GM19240 (cell line): ENCODE measurements around the gene MFSD12.
"Not testable (repeated sequence)": the region's sequence is repeated elsewhere in the genome, so short reads cannot be mapped to it uniquely, and the experiment has no call there.

Experiments used
- DNase-seq: peaks from one replicate; pipeline ENCODE4 v3.0.0; 2011; ENCODE audit warnings: low spot score; ENCODE audit not compliant: insufficient read length

Gene MFSD12

DNA sequence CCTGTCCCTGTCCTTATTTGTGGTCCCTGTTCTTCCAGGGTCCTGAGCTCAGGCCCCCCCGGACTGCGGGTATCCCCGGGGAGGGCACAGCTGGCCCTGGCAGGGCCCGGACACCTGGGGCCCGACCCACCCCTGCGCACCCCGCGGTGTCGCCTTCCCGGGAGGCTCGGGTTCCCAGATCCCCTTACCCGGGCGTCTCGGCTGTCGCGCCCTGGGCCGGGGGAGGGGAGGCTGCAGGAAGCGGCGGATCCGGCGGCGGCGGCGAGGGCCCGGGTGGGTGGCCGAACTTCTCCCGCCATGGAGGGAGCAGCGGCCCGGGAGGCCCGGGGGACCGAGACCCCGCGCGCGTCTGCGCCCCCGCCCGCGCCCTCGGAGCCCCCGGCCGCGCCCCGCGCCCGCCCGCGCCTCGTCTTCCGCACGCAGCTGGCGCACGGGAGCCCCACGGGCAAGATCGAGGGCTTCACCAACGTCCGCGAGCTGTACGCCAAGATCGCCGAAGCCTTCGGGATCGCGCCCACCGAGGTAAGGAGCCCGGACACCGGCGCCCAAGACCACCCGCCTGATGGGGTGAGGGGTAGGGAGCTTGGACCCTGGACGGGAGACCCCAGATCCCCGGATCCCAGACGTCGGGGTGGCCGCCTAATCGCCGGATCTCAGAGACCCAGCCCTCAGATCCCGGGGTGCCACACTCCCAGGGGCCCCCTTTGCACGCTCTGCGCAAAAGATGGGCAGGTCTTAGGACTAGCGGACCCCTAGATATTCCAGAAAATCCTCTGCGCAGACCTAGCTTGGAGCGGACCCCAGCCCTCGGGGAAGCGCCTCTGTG is 28.1 kb upstream of the MFSD12 start, which contains the start of gene GIPC3:
TSS of gene GIPC3 (plus strand) at position 178 of the 826 bp plus-strand sequence. CDS start at position 298, 120 bp downstream.
- DNase-seq, result no peak

DNA sequence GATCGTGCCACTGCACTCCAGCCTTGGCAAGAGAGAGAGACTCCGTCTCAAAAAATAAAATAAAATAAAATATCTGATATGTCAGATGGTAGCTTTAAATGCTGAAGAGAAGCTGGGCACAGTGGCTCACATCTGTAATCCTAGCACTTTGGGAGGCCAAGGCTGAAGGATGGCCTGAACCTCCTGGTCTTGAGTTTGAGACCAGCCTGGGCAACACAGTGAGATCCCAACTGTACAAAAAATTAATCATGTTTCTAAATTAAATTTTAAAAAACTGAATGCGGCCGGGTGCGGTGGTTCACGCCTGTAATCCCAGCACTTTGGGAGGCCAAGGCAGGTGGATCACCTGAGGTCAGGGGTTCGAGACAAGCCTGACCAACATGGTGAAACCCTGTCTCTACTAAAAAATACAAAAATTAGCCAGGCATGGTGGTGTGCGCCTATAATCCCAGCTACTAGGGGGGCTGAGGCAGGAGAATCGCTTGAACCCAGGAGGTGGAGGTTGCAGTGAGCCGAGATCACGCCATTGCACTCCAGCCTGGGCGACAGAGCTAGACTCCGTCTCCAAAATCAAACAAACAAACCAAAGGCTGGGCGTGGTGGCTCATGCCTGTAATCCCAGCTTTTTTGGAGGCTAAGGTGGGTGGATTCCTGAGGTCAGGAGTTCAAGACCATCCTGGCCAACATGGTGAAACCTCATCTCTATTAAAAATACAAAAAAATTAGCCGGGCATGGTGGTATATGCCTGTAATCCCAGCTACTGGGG is 26.8 kb upstream of the MFSD12 start:
- not testable (repeated sequence) for DNase-seq

DNA sequence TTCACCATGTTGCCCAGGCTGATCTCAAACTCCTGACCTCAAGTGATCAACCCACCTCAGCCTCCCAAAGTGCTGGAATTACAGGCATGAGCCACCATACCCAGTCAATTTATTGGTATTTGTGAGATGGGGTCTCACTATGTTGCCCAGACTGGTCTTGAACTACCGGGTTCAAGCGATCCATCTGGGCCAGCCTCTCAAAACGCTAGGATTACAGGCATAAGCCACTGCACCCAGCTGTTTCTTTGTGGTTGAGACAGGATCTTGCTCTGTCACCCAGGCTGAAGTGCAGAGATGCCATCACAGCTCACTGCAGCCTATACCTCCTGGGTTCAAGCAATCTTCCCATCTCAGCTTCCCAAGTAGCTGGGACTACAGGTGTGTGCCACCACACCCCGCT is 24.4 kb upstream of the MFSD12 start:
- not testable (repeated sequence) for DNase-seq

DNA sequence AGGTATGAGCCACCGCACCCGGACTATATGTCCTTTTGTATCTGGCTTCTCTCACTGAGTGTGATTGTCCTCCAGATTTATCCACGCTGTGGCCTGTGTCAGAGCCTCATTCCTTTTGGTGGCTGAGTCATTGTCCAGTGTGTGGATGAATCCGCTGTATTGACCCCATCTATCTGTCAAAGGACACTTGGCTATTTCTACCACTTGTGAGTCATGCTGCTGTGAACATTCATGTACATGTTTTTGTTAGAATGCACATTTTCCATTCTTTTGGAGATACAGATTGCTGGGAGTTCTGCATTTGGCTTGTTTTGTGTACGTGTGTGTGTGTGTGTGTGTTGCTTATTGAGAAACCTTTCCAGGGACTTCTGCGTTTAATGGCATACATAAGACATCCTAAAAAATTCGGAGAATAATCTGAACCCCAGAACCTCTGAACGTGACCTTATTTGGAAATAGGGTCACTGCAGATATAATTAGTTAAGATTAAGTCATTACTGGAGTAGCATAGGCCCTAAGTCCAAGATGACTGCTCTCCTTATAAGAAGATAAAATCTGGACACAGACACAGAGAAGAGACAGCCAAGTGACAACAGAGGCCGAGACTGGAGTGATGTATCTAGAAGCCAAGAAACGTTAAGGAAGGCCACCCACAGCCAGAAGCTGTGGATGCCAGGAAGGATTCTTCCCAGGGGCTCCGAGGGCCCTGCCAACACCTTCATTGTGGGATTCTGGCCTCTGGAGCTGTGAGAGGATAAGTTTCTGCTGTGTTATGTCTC is 23.0 kb upstream of the MFSD12 start:
- no peak for DNase-seq

DNA sequence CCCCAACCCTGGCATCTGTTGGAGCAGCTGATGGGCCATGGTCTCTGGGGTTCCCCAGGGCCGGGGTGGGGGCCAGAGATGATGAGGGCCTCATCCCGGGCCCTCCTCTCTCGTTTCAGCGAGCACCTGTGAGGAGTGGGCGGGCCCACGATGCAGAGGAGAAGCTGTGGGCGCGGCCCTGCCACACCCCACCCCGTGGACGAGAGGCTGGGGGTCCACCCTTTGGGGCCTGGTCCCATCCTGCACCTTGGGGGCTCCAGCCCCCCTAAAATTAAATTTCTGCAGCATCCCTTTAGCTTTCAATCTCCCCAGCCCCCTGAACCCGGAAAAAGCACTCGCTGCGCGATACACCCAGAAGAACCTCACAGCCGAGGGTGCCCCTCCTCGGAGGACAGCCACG is 21.0 kb upstream of the MFSD12 start:
- DNase-seq, result no peak

DNA sequence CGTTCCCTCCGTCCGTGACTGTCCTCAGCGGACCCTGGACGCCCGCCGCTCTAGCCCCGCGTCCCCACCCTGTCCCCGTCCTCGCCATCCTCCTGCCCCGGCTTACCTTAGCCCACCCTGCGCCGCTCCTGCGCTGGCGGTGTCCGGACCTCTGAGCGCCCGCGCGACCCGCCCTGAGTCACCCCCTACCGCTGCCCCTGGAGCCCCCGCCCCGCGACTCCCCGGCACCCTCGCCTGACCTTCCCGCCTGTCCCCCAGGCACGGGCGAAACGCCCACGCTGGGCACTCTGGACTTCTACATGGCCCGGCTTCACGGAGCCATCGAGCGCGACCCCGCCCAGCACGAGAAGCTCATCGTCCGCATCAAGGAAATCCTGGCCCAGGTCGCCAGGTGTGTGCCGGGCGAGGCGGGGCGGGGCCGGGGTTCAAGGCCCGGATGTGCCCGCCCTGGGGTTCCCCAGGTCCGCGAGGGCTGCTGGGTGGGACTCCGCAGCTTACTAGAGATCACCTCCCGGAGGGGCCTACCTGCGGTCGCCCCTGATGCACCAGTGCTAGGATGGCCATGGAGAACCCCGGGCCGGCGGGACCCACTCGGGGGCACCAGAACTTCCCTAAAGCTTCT is 20.4 kb upstream of the MFSD12 start:
- no peak for DNase-seq

DNA sequence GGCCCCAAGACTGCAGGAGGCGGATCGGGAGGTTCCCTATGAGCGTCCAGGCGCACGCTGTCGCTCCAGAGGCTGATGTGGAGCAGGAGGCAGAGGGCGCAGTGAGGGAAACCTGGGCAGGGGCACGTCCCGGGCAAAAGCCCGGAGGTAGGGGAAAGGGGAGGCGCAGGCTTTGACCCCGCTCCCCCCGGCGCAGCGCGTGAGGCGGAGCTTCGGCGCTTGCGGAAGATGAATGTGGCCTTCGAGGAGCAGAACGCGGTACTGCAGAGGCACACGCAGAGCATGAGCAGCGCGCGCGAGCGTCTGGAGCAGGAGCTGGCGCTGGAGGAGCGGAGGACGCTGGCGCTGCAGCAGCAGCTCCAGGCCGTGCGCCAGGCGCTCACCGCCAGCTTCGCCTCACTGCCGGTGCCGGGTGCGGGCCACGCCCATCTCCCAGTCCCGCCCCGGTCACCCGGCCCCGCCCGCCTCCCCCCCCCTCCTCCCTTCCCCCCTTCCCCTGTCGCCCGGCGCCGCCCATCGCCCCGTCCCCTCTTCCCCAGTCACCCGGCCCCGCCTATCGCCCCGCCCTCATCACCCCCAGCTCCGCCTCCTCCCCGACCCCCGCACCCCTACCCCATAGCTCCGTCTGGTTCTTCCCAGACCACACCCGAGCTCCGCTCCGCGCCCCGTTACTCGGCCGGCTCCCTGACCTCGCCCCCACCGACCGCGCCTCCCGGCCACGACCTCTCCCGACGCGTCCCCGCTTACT is 19.5 kb upstream of the MFSD12 start:
- no peak for DNase-seq

DNA sequence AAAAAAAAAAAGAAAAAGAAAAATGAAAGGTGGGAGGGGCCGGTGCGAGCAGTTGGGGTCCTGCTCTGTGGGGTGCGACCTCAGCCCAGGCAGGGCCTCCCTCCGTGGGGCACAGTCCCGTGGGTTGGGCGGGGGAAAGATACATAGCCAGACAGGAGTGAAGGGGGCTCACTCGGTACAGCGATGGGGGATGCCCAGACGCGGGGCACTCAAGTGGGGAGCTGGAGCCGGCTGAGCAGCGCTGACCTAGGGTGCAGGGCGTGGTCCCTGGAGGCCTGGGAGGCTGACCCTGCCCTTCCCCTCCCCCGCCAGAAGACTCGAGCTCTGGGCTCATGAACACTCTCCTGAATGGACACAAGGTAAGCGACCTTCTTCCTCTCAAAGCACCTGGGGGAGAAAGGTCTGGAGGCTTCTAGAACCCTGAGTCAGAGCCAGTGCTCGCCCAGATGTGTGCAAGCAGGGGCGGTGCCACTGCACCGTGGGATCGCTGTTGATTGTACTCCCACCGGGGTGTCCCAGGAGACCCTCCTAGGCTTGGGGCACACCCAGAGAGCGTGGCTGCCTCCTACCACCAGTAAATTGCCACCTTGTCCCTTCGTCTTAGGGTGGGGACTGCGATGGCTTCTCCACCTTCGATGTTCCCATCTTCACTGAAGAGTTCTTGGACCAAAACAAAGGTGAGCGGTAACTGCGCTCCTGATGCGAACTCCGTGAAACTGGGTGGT is 18.7 kb upstream of the MFSD12 start:
- no peak for DNase-seq

DNA sequence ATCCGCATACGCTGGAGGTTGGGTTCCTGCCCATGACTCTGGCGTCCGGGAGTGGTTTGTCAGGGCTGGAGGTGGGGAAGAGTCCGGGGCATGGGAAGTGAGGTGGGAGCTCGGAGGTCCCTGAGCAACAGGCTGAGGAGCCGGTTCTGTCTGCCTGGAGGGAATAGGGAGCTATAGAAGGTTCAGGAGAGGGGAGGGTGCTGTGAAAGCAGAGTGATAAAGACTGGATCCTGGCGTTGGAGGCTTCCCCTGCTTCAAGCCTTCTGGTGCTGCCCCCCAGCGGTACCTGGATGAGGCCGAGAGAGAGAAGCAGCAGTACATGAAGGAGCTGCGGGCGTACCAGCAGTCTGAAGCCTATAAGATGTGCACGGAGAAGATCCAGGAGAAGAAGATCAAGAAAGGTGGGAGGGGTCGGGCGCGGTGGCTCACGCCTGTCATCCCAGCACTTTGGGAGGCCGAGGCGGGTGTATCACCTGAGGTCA is 17.9 kb upstream of the MFSD12 start:
- DNase-seq, result no peak

DNA sequence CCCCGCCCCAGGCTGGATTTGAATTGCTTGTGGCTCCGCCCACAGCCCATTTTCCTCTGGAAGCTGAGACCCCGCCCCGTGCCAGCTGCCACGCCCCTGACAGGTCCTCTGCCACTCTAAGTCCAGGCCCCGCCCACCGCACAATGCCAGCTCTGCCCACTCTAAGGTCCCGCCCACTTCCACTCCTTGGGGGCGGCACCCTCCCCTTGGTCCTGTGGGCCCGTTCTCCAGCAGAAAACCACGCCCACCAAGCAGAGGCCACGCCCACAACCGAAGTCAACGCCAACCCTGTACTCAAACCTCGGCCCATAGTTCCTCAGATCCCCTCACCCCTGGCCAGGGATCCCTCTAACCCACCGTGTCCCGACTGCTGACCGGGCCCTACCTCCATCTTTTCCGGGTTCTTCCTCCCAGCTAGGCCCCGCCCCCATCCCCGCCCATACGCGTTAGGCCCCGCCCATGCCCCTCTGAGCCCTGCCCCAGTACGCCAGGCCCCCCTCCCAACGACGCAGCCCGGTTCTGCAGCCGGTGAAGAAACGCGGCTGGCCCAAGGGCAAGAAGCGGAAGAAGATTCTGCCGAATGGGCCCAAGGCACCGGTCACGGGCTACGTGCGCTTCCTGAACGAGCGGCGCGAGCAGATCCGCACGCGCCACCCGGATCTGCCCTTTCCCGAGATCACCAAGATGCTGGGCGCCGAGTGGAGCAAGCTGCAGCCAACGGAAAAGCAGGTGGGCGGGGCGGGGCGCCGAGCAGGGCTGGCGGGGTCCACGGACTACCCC is 16.7 kb upstream of the MFSD12 start:
- peak; percentile 79 for DNase-seq

DNA sequence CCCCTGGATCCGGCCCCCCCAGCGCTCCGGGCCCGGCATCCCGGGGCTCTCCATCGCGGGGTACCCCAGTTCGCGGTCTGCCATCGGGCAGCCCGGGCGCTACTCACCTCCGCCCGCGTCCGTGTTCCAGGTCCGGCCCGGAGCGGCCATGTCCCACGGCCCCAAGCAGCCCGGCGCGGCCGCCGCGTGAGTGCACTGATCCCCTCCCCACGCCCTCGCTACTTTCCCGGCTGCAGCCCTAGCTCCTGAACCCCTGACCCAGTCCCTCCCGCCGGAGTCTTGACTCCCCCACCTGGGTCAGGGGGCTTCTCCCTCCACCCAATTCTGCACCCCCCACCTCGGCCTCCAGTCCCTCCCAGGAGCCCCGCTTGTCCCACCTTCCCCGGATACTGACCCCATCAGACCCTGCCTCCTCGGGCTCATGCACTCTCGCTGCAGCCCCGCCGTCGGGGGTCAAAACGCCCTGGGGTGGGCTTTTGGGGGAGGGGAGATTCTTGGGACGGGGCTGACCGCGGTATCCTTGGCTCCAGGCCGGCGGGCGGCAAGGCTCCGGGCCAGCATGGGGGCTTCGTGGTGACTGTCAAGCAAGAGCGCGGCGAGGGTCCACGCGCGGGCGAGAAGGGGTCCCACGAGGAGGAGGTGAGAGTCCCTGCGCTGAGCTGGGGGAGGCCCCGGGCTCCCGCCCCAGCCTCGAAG is 15.9 kb upstream of the MFSD12 start:
- DNase-seq, result no peak

DNA sequence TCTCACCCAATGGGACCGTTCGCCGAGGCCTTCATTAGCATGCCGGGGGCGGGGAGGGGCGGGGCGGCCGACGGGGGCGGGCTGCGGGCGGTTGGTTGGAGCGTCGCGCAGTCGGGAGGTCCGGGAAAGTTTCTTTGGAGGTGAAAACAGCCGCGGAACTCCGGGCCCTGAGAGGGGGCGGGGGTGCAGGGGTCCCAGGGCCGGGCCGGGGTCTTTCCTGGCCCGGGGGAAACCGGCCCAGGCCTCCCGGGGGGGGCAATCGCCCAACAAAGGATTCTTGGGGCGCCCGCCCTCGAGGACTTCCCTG is 15.4 kb upstream of the MFSD12 start, which contains the start of gene HMG20B:
TSS of gene HMG20B (plus strand) at position 90 of the 307 bp plus-strand sequence. CDS start 366 bp downstream, outside the sequence.
- no peak for DNase-seq

DNA sequence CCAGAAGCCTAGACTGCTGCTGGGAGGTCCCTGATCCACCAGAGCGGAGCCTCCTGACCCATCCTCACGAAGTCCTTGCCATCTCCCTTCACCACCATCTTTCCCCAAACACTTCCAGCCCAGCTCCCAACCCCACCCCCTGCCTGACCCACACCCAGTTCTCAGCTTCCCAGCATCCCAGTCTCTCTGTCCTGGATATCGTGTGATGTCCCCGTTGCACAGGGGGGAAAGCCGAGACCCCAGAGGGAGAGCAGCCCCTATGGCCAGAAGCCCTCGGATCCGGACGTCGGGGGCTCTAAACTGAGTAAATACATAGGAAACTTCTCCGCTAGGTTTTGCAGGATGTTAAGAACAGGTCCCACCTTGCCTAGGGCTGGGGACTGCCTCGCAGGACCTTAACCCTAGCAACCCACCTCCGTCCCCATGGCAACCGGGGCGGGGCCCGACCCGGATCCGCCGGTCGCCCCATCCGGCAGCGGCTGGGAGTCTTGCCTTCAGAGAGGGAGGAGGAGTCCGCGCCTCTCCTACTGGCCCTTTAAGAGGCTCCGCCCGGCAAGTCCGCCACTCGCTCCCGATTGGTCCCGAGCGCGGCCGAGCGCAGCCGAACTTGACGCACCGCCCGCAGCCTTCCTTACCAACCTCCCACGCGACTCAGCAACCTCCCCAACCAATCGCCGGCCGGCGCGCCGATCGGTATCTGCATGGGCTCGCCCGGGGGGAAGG is 14.9 kb upstream of the MFSD12 start:
- peak; percentile 98 for DNase-seq

DNA sequence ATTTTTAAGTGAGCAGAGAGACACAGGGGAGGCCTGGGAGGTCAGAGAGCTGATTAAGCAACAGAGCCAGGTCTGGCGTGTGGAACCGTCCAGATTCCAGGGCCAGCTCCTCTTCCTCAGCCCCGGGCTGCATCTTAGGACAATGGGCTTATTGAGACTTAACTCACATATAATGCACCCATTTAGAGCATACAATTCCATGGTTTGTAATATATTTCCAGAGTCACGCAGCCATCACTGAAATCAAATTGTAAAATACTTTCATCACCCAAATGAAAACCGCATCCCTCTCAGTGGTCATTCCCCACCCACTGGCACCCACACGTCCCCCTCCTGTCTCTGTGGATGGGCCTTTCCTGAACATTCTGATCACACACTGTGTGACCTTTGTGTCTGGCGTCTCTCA is 13.2 kb upstream of the MFSD12 start:
- no peak for DNase-seq

DNA sequence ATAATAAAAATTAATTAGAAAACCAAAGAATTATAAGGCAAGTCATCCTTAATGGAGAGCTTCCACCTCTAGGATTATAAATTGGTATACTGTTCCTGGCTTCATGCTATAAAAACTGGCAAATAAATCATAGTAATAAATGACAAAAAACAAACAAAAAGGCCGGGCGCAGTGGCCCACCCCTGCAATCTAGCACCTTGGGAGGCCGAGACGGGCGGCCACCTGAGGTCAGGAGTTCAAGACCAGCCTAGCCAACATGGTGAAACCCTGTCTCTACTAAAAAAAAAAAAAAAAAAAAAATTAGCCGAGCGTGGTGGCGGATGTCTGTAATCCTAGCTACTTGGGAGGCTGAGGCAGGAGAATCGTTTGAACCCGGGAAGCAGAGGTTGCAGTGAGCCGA is 12.7 kb upstream of the MFSD12 start:
- DNase-seq, result not testable (repeated sequence)

DNA sequence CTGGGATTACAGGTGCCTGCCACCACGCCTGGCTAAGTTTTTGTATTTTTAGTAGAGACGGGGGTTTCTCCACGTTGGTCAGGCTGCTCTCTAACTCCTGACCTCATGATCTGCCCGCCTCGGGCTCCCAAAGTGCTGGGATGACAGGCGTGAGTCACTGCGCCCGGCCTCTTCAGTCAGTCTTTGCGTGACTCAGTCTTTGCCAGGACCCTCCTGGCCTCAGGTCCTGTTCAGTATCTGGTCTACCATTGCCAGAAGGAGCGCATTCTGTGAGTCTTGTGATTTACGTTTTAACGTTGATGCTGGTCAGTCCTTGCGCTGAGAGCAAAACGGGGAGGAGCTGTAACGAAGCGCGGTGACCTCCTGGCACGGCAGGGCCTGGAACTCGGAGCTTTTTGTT is 7.8 kb upstream of the MFSD12 start:
- no peak for DNase-seq

DNA sequence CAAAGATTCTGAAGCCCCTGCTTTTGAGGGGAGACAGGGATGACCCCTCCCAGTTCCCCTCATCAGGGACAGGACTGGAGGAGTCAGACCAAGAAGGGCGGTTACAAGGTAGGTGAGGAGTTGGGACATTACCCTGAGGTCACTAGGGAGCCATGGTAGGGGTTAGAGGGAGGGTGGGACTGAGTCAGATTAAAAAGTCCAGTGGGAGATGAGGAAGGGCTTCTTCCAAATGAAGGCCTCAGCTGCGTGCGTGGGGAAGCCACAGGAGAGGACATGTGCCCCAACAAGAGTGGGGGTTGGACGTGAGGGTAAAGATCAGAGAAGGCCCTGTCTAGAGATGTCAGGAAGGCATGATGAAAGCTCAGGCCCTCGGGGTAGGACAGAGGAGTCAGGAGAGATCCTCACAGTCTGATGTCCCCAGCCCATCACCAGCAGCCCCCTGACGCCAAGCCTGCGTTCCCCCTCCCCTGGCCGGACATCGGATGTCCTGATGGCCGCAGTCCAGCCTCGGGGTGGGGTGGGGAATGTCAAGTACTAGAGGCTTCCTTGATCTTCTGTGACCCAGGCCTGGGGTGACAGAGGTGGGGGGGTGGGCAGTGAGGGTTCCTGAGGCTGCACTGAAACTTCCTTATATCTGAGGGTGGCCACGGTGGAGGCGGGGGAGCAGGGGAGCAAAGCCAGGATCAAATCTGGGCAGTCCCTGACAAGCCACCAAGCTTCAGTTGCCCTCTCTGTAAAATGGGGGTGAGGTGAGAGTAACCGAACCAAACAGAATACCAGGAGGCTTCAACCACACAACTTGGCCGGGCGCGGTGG is 6.5 kb upstream of the MFSD12 start:
- no peak for DNase-seq
